ENCODE results near the gene ST6GALNAC3. TPM values are rescaled to one million over a fixed set of nuclear protein-coding genes. Genes with fewer than 3 reads are reported as not detected.
"Not testable (repeated sequence)": the region's sequence is repeated elsewhere in the genome, so short reads cannot be mapped to it uniquely, and the experiment has no call there.

ST6GALNAC3 gene
- total RNA-seq, 1 experiment from 2014 or later: 0.82 TPM

DNA sequence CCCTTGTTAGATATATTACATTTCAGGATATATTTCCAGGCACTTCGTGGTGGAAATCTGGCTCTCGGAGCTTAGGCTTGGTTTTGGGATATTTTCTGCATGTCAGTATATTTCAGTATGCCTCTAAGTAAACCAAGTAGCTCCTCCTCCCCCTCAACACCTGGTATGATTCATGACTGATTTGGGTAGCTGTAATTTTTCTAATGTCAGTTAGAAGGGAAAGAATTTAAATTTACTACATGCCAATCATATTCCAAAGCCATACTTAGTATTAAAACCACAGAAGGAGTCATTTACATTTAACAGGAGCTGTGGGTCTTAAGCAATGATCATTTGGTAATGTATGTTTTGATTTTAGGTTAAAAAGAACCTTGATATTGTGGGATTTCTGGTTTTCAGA, 40.6 kb downstream of the ST6GALNAC3 start:
- ChIA-PET CTCF (interaction anchor here (1.0 to 1.5 kb wide), 3 partner anchors 39 to 126 kb away, joined by 3 to 5 read pairs (median 5); no protein-coding TSS in a partner anchor), POLR2A (no interaction called here)
- Mint-ChIP-seq H3K27ac (ENCODE audit: low read depth, unreplicated experiment) (no peak overlapping the region), H3K4me3 (ENCODE audit: unreplicated experiment) (no peak overlapping the region), H3K9me3 (ENCODE audit: unreplicated experiment) (no peaks in the 10 kb centered on the region), H3K36me3 (ENCODE audit: insufficient read depth, unreplicated experiment) (peaks cover 5% of the 10 kb centered on the region), H3K4me1 (ENCODE audit: insufficient read depth, unreplicated experiment) (peaks cover 12% of the 10 kb centered on the region), H3K27me3 (ENCODE audit: insufficient read depth, unreplicated experiment) (no peaks in the 10 kb centered on the region)
- intact Hi-C loops (cut with micrococcal nuclease): no loop called here
- BruUV-seq (replicated peaks): no TSS peak
- peak; percentile 6 for DNase-seq (ENCODE audit: unreplicated experiment)
- TF ChIP-seq, protein P1, sequence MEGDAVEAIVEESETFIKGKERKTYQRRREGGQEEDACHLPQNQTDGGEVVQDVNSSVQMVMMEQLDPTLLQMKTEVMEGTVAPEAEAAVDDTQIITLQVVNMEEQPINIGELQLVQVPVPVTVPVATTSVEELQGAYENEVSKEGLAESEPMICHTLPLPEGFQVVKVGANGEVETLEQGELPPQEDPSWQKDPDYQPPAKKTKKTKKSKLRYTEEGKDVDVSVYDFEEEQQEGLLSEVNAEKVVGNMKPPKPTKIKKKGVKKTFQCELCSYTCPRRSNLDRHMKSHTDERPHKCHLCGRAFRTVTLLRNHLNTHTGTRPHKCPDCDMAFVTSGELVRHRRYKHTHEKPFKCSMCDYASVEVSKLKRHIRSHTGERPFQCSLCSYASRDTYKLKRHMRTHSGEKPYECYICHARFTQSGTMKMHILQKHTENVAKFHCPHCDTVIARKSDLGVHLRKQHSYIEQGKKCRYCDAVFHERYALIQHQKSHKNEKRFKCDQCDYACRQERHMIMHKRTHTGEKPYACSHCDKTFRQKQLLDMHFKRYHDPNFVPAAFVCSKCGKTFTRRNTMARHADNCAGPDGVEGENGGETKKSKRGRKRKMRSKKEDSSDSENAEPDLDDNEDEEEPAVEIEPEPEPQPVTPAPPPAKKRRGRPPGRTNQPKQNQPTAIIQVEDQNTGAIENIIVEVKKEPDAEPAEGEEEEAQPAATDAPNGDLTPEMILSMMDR (IDR thresholded peaks at IDR 0.05; ENCODE audit: unreplicated experiment): no peak

DNA sequence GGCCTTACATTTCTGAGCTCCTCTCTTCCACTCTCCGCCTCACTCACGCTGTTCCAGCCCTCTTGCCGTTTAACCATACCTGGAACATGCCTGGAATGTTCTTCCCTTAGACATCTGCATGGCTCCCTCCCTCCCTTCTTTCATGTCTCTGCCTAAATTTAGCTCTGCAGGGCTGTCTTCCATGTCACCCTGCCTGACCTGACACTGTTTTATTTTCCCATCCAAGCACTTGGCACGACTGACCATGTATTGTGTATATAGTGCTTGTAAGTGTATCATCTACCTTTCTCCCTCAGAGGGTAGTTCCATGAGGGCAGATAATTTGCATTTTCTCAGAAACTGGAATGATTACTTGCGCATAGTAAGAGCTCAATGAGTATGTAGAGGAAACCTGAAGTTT, 47.3 kb downstream of the ST6GALNAC3 start:
- Mint-ChIP-seq H3K27me3 (ENCODE audit: insufficient read depth, unreplicated experiment) (no peaks in the 10 kb centered on the region), H3K4me1 (ENCODE audit: insufficient read depth, unreplicated experiment) (peaks cover 5% of the 10 kb centered on the region), H3K9me3 (ENCODE audit: unreplicated experiment) (peaks cover 7% of the 10 kb centered on the region), H3K4me3 (ENCODE audit: unreplicated experiment) (no peak overlapping the region), H3K27ac (ENCODE audit: low read depth, unreplicated experiment) (no peak overlapping the region), H3K36me3 (ENCODE audit: insufficient read depth, unreplicated experiment) (no peaks in the 10 kb centered on the region)
- POLR2A ChIA-PET: interaction anchor here (0.8 kb wide), 1 partner anchor 555 kb away, joined by 3 read pairs; no protein-coding TSS in a partner anchor
- BruUV-seq (replicated peaks): no TSS peak
- DNase-seq (ENCODE audit: unreplicated experiment): no peak
- TF ChIP-seq, protein P1 (IDR thresholded peaks at IDR 0.05; ENCODE audit: unreplicated experiment): no peak
- CTCF ChIA-PET: interaction anchor here (0.6 to 1.7 kb wide), 4 partner anchors 120 to 1005 kb away, joined by 3 to 4 read pairs (median 3); no protein-coding TSS in a partner anchor
- intact Hi-C loops (cut with micrococcal nuclease): no loop called here

DNA sequence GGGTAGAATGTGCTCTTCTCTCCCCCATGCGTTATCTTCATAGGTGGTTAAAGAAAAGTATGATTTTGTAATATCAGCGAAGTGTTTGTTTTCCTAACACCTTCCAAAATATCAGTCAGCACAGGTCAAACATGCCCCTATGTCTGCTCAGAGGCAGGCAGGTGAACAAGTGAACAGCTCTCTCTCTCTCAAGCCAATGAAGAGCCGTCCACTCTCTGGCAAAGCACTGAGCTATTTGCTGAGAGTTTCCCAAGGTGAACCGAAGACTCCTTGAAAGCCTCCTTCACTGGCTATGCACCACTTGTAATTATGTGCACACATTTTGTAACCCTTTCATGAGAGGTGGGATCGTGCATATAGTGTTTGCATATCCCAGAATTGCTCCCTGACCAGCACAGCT, 47.7 kb downstream of the ST6GALNAC3 start:
- Mint-ChIP-seq H3K27ac (ENCODE audit: low read depth, unreplicated experiment) (no peak overlapping the region), H3K4me3 (ENCODE audit: unreplicated experiment) (no peak overlapping the region), H3K27me3 (ENCODE audit: insufficient read depth, unreplicated experiment) (no peaks in the 10 kb centered on the region), H3K4me1 (ENCODE audit: insufficient read depth, unreplicated experiment) (peaks cover 5% of the 10 kb centered on the region), H3K36me3 (ENCODE audit: insufficient read depth, unreplicated experiment) (no peaks in the 10 kb centered on the region), H3K9me3 (ENCODE audit: unreplicated experiment) (peaks cover 7% of the 10 kb centered on the region)
- intact Hi-C loops (cut with micrococcal nuclease): no loop called here
- no TSS peak for BruUV-seq (replicated peaks)
- no peak for DNase-seq (ENCODE audit: unreplicated experiment)
- TF ChIP-seq, protein P1 (IDR thresholded peaks at IDR 0.05; ENCODE audit: unreplicated experiment): no peak
- ChIA-PET POLR2A (interaction anchor here (0.8 kb wide), 1 partner anchor 555 kb away, joined by 3 read pairs; no protein-coding TSS in a partner anchor), CTCF (interaction anchor here (0.6 to 1.7 kb wide), 4 partner anchors 121 to 1004 kb away, joined by 3 to 4 read pairs (median 3); no protein-coding TSS in a partner anchor)

DNA sequence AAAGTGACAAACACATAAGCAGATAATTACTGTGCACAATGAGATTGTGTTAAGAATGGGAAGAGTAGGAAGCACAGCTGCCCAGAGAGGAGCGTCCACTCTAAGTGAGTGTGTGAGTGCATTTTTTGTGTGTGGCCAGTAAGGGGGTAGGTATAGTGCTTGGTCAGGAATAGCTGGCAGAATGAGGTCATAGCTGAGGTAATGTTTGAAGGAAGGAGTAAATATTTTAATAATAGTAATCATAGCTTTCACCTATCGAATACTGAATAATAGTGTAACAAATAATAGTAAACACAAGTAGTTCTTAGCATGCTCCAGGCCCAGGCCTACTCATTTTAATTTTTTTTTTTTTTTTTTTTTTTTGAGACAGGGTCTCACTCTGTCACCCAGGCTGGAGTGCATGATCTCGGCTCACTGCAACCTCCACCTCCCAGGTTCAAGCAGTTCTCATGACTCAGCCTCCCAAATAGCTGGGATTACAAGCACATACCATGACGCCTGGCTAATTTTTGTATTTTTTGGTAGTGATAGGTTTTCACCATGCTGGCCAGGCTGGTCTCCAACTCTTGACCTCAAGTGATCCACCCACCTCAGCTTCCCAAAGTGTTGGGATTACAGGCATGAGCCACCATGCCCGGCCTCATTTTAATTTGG, 49.0 kb downstream of the ST6GALNAC3 start:
- CTCF ChIA-PET: interaction anchor here (0.7 to 1.7 kb wide), 3 partner anchors 15 to 699 kb away, joined by 3 to 4 read pairs (median 3); no protein-coding TSS in a partner anchor
- H3K27me3 Mint-ChIP-seq (ENCODE audit: insufficient read depth, unreplicated experiment); BruUV-seq (replicated peaks); DNase-seq (ENCODE audit: unreplicated experiment); H3K9me3 Mint-ChIP-seq (ENCODE audit: unreplicated experiment); H3K4me1 Mint-ChIP-seq (ENCODE audit: insufficient read depth, unreplicated experiment); intact Hi-C loops (cut with micrococcal nuclease); H3K4me3 Mint-ChIP-seq (ENCODE audit: unreplicated experiment); H3K27ac Mint-ChIP-seq (ENCODE audit: low read depth, unreplicated experiment); H3K36me3 Mint-ChIP-seq (ENCODE audit: insufficient read depth, unreplicated experiment): not testable (repeated sequence)
- POLR2A ChIA-PET: interaction anchor here (0.5 kb wide), 1 partner anchor 311 kb away, joined by 3 read pairs; no protein-coding TSS in a partner anchor

All from MCF 10A (cell line).